Liver (tissue), 3 donors: ENCODE measurements around the gene SHTN1.

Source experiments
- FOXA1 ChIP-seq: IDR thresholded peaks from 2 replicates; pipeline ENCODE4 v1.6.1; 2016; ENCODE audit warnings: antibody characterized with exemption
- JUND ChIP-seq, 2 donors: IDR thresholded peaks; 2 replicates each; pipeline ENCODE4 v1.6.1; 2016; ENCODE audit warnings: antibody characterized with exemption in 2 of 2
- RAD21 ChIP-seq, 2 donors: IDR thresholded peaks; 2 replicates each; pipeline ENCODE4 v1.6.1; 2016; ENCODE audit warnings: antibody characterized with exemption in 2 of 2, mild to moderate bottlenecking in 2 of 2
- SP1 ChIP-seq: IDR thresholded peaks from 2 replicates; pipeline ENCODE4 v1.6.1; 2018; ENCODE audit warnings: antibody characterized with exemption, mild to moderate bottlenecking
- YY1 ChIP-seq: IDR thresholded peaks from 2 replicates; pipeline ENCODE4 v1.6.1; 2016; ENCODE audit warnings: antibody characterized with exemption, mild to moderate bottlenecking
- ZBTB33 ChIP-seq: IDR thresholded peaks from 2 replicates; pipeline ENCODE4 v1.6.1; 2016; ENCODE audit warnings: antibody characterized with exemption
- TF ChIP-seq, protein P1 (sequence below): fragments of 150-350 bp; IDR thresholded peaks from 2 replicates; pipeline ENCODE4 v1.5.1; 2017; ENCODE audit warnings: improper control_type of control experiment, low read depth, low read length; ENCODE audit not compliant: missing input control
- TF ChIP-seq, protein P2 (sequence below): IDR thresholded peaks from 2 replicates; pipeline ENCODE4 v1.6.1; 2016; ENCODE audit warnings: antibody characterized with exemption
- TF ChIP-seq, protein P3 (sequence below): IDR thresholded peaks from 2 replicates; pipeline ENCODE4 v1.6.1; 2016; ENCODE audit warnings: antibody characterized with exemption, mild to moderate bottlenecking
- donor health status: healthy.
- donor health status: healthy.

DNA sequence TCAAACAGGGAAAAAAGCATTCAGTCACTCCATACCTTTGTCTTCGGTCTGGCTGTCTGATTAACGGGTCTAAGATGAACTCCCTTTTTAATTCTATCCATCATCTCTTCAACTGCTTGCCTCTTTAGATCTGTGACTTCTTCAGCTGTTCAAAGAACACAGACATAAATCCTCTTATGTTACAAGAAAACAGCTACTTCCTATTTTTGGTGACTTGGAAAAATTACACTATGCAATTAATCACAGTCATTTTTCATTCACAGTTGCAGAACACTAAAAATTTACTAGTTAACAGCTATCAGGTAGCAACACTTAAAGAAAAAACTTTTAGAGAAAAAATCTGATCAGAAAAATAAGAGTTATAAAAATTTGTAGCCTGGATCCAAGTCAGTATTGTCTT is 89.6 kb downstream of the SHTN1 start:
- TF ChIP-seq SP1 (no peak), RAD21 (IDR thresholded peaks at IDR 0.05) (no peak), JUND (IDR thresholded peaks at IDR 0.05) (no peak), FOXA1 (no peak), YY1 (no peak), ZBTB33 (no peak)
- TF ChIP-seq, protein P1, sequence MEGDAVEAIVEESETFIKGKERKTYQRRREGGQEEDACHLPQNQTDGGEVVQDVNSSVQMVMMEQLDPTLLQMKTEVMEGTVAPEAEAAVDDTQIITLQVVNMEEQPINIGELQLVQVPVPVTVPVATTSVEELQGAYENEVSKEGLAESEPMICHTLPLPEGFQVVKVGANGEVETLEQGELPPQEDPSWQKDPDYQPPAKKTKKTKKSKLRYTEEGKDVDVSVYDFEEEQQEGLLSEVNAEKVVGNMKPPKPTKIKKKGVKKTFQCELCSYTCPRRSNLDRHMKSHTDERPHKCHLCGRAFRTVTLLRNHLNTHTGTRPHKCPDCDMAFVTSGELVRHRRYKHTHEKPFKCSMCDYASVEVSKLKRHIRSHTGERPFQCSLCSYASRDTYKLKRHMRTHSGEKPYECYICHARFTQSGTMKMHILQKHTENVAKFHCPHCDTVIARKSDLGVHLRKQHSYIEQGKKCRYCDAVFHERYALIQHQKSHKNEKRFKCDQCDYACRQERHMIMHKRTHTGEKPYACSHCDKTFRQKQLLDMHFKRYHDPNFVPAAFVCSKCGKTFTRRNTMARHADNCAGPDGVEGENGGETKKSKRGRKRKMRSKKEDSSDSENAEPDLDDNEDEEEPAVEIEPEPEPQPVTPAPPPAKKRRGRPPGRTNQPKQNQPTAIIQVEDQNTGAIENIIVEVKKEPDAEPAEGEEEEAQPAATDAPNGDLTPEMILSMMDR = no peak
- TF ChIP-seq, protein P2, sequence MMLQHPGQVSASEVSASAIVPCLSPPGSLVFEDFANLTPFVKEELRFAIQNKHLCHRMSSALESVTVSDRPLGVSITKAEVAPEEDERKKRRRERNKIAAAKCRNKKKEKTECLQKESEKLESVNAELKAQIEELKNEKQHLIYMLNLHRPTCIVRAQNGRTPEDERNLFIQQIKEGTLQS = no peak
- TF ChIP-seq, protein P3, sequence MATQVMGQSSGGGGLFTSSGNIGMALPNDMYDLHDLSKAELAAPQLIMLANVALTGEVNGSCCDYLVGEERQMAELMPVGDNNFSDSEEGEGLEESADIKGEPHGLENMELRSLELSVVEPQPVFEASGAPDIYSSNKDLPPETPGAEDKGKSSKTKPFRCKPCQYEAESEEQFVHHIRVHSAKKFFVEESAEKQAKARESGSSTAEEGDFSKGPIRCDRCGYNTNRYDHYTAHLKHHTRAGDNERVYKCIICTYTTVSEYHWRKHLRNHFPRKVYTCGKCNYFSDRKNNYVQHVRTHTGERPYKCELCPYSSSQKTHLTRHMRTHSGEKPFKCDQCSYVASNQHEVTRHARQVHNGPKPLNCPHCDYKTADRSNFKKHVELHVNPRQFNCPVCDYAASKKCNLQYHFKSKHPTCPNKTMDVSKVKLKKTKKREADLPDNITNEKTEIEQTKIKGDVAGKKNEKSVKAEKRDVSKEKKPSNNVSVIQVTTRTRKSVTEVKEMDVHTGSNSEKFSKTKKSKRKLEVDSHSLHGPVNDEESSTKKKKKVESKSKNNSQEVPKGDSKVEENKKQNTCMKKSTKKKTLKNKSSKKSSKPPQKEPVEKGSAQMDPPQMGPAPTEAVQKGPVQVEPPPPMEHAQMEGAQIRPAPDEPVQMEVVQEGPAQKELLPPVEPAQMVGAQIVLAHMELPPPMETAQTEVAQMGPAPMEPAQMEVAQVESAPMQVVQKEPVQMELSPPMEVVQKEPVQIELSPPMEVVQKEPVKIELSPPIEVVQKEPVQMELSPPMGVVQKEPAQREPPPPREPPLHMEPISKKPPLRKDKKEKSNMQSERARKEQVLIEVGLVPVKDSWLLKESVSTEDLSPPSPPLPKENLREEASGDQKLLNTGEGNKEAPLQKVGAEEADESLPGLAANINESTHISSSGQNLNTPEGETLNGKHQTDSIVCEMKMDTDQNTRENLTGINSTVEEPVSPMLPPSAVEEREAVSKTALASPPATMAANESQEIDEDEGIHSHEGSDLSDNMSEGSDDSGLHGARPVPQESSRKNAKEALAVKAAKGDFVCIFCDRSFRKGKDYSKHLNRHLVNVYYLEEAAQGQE = no peak
